Stimulated activated naive CD8-positive, alpha-beta T cell treated with anti-CD3 and anti-CD28 coated beads, Interleukin-15, Interleukin-2, amounts not matched to agents 100 ng/mL and 50 ng/mL, for 24 hours (primary cell): ENCODE results near the gene BDH1.
"Not testable (repeated sequence)": the region's sequence is repeated elsewhere in the genome, so short reads cannot be mapped to it uniquely, and the experiment has no call there.

ENCODE experiments used
- H3K27ac Mint-ChIP-seq: one replicate; pipeline ENCODE4 v1.8.0; 2021; ENCODE audit warnings: mild to moderate bottlenecking, mixed read lengths
- H3K27me3 Mint-ChIP-seq: one replicate; pipeline ENCODE4 v1.8.0; 2021; ENCODE audit warnings: mixed read lengths
- H3K36me3 Mint-ChIP-seq: one replicate; pipeline ENCODE4 v1.8.0; 2021; ENCODE audit warnings: low read depth, mixed read lengths
- H3K4me1 Mint-ChIP-seq: one replicate; pipeline ENCODE4 v1.8.0; 2021; ENCODE audit warnings: low read depth, mixed read lengths
- H3K4me3 Mint-ChIP-seq: one replicate; pipeline ENCODE4 v1.8.0; 2021; ENCODE audit warnings: mild to moderate bottlenecking, mixed read lengths
- H3K9me3 Mint-ChIP-seq: one replicate; pipeline ENCODE4 v1.8.0; 2021; ENCODE audit warnings: mixed read lengths

BDH1 gene

DNA sequence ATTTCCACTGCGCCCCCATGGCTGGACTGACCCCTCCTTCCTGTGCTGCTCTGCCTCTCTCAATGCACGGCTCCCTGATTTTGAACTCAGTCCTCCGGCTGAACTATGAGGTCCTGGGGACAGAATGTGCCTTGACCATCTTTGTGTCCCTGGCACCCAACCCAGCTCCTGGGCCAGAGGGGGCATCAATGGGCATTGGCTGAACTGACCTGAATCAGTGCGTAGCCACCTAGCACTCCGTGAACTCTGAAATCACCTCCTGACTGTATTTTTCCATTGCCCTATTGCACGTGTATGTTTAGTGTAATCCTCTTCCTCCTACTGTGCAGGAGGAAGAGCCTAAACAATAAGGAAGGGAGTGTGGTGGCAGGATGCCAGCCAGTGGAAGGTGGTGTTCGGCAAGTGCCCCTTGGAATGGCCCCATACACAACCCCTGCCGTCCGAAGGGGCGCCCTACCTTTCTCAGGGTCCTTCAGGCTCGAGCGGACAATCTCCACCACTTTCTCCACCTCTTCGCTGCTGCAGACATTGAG is 33.5 kb downstream of the BDH1 start:
- peaks cover 40% of the 10 kb centered on the region for H3K36me3 Mint-ChIP-seq
- H3K4me3 Mint-ChIP-seq = no peak overlapping the region
- H3K9me3 Mint-ChIP-seq = no peaks in the 10 kb centered on the region
- H3K27me3 Mint-ChIP-seq = no peaks in the 10 kb centered on the region
- peak overlapping the region; percentile 13 for H3K27ac Mint-ChIP-seq
- H3K4me1 Mint-ChIP-seq = peaks cover 4% of the 10 kb centered on the region

DNA sequence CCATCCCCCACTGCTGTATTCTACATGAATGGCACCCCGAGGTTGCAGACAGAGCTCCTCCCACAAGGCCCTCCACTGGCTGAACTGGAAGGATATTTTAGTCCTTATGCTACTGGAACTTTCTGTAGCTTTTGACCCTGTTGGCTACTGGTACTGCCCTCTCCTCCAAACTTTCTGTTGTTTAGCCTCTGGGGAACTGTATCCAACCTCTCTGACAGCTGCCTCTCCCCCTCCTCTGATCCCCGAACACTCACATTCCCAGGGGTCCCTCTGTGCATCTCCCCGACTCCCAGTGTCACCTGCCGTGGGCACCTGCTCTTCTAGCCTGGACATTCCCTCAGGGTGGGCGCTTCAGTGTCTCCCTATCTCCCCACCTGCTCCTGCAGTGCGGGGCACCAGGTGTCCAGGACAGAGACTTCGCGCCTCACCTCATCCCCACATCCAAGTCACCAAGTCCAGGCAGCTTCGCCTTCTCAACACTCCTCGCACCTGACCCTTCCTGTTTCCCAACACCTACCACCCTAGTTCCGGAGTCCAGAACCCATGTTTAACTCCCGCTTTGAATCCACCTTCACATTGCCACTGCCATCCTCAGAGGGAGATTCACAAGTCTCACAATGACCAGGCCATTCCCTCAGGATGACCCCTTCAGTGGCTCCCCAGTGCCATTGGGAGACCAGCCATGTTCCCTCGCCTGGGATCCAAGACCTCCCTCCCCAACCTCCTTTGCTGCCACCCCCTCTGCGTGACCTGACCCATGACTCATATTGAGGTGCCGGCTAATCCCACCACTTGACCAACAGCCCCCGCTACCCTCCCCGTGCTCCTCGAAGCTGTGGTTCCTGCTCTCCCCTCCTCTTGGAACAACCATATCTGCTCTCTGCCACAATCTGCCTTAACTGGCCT is 34.2 kb downstream of the BDH1 start:
- H3K4me1 Mint-ChIP-seq = peaks cover 11% of the 10 kb centered on the region
- H3K27ac Mint-ChIP-seq = peak overlapping the region; percentile 36
- H3K9me3 Mint-ChIP-seq = no peaks in the 10 kb centered on the region
- peaks cover 39% of the 10 kb centered on the region for H3K36me3 Mint-ChIP-seq
- H3K27me3 Mint-ChIP-seq = no peaks in the 10 kb centered on the region
- no peak overlapping the region for H3K4me3 Mint-ChIP-seq

- no peak overlapping the region for H3K4me3 Mint-ChIP-seq
- no peak overlapping the region for H3K27ac Mint-ChIP-seq
- no peaks in the 10 kb centered on the region for H3K9me3 Mint-ChIP-seq
- H3K27me3 Mint-ChIP-seq = no peaks in the 10 kb centered on the region
- H3K36me3 Mint-ChIP-seq = peaks cover 43% of the 10 kb centered on the region
- H3K4me1 Mint-ChIP-seq = peaks cover 16% of the 10 kb centered on the region
Measured at GRCh38 chr3:197520311-197521276, 35.2 kb downstream of the BDH1 start.

GRCh38 chr3:197519801-197520211 is 36.0 kb downstream of the BDH1 start:
- no peaks in the 10 kb centered on the region for H3K27me3 Mint-ChIP-seq
- H3K9me3 Mint-ChIP-seq = no peaks in the 10 kb centered on the region
- peaks cover 16% of the 10 kb centered on the region for H3K4me1 Mint-ChIP-seq
- H3K36me3 Mint-ChIP-seq = peaks cover 48% of the 10 kb centered on the region
- H3K4me3 Mint-ChIP-seq = no peak overlapping the region
- H3K27ac Mint-ChIP-seq = no peak overlapping the region

GRCh38 chr3:197518881-197519421 is 36.8 kb downstream of the BDH1 start:
- Mint-ChIP-seq H3K4me1 (peaks cover 16% of the 10 kb centered on the region), H3K27ac (peak overlapping the region; percentile 86), H3K27me3 (no peaks in the 10 kb centered on the region), H3K4me3 (no peak overlapping the region), H3K9me3 (no peaks in the 10 kb centered on the region), H3K36me3 (peaks cover 47% of the 10 kb centered on the region)

GRCh38 chr3:197517922-197518683 is 37.7 kb downstream of the BDH1 start:
- Mint-ChIP-seq H3K36me3 (peaks cover 51% of the 10 kb centered on the region), H3K4me1 (peaks cover 16% of the 10 kb centered on the region)
- not testable (repeated sequence) for H3K27ac Mint-ChIP-seq, H3K27me3 Mint-ChIP-seq, H3K9me3 Mint-ChIP-seq, H3K4me3 Mint-ChIP-seq

DNA sequence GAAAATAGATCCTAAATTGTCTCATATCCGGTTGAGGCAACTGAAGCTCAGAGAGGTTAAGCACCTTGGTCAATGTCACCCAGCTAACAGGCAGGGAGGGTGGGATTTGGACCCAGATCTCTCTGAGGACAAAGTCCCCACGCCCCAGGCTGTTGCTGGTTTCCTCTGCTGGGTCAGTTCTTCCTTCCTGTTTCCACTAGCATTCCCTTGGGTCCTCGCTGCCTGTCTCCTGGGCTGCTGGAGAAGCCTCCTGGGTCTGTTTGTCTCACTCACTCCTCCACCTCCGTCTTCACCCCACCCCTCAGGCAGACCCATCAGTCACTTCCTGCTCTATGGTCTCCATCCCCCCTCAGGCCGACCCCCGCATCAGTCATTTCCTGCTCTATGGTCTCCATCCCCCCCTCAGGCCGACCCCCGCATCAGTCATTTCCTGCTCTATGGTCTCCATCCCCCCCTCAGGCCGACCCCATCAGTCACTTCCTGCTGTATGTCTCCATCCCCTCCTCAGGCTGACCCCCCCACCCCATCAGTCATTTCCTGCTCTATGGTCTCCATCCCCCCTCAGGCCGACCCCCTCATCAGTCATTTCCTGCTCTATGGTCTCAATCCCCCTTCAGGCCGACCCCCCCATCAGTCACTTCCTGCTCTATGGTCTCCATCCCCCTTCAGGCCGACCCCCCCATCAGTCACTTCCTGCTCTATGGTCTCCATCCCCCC is 38.7 kb downstream of the BDH1 start:
- H3K4me3 Mint-ChIP-seq, H3K9me3 Mint-ChIP-seq, H3K27me3 Mint-ChIP-seq: not testable (repeated sequence)
- Mint-ChIP-seq H3K4me1 (peaks cover 16% of the 10 kb centered on the region), H3K36me3 (peaks cover 52% of the 10 kb centered on the region), H3K27ac (peak overlapping the region; percentile 87)

DNA sequence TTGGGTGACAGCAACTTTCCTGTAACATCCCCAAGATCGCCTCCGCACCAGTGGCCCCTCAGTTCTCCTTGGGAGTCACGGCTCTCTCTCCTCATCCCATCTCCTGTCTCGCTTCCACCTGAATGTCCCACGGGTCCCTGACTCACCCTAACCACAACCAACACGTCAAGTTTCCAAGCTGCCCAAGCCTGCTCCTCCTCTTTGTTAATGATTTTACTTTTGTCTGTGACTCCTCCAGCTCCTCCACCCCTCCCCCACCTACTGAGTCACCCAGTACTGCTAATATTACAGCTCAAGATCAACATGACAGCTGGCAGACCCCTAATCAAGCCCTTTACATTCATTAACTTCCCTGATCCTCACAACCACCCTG is 39.3 kb downstream of the BDH1 start:
- Mint-ChIP-seq H3K4me3 (no peak overlapping the region), H3K9me3 (no peaks in the 10 kb centered on the region), H3K4me1 (peaks cover 16% of the 10 kb centered on the region), H3K27me3 (no peaks in the 10 kb centered on the region), H3K36me3 (peaks cover 53% of the 10 kb centered on the region), H3K27ac (peak overlapping the region; percentile 87)

GRCh38 chr3:197514786-197515355 is 40.9 kb downstream of the BDH1 start:
- peaks cover 50% of the 10 kb centered on the region for H3K36me3 Mint-ChIP-seq
- H3K27me3 Mint-ChIP-seq = no peaks in the 10 kb centered on the region
- peaks cover 20% of the 10 kb centered on the region for H3K4me1 Mint-ChIP-seq
- H3K9me3 Mint-ChIP-seq = no peaks in the 10 kb centered on the region
- H3K27ac Mint-ChIP-seq = no peak overlapping the region
- no peak overlapping the region for H3K4me3 Mint-ChIP-seq

GRCh38 chr3:197513953-197514785 is 41.6 kb downstream of the BDH1 start:
- H3K36me3 Mint-ChIP-seq = peaks cover 47% of the 10 kb centered on the region
- H3K9me3 Mint-ChIP-seq = no peaks in the 10 kb centered on the region
- no peaks in the 10 kb centered on the region for H3K27me3 Mint-ChIP-seq
- no peak overlapping the region for H3K27ac Mint-ChIP-seq
- H3K4me3 Mint-ChIP-seq = no peak overlapping the region
- H3K4me1 Mint-ChIP-seq = peaks cover 20% of the 10 kb centered on the region

- no peak overlapping the region for H3K27ac Mint-ChIP-seq
- peaks cover 44% of the 10 kb centered on the region for H3K36me3 Mint-ChIP-seq
- peaks cover 16% of the 10 kb centered on the region for H3K4me1 Mint-ChIP-seq
- H3K4me3 Mint-ChIP-seq = no peak overlapping the region
- H3K27me3 Mint-ChIP-seq = no peaks in the 10 kb centered on the region
- H3K9me3 Mint-ChIP-seq = no peaks in the 10 kb centered on the region
Measured at GRCh38 chr3:197512691-197513571, 42.8 kb downstream of the BDH1 start.
